GM18508 (cell line): ENCODE data around the gene RUNDC1.

ENCODE experiments used
- ATAC-seq: cut with Tn5 transposase; IDR thresholded peaks from one replicate; pipeline ENCODE4 v1.9.1; 2021; ENCODE audit warnings: moderate number of reproducible peaks; ENCODE audit not compliant: insufficient read depth, unreplicated experiment

Gene RUNDC1

DNA sequence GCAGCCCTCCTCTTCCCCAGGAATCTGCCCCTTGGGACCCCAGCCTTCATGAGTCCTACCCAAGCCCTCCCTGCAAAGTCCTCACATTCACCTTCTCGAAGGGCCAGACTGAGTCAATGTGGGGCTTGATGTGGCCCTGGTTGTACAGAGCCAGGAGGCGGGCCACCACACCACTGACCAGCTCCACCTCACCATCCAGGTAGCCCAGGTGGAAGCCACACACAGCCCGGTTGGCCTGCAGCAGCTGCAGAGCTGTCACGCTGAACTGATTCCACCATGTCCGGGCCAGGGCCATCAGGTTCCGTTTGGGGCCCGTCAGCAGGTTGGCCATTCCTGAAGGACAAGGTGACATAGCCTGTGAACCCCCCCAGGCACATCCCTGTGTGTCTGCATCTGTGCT, 35.9 kb downstream of the RUNDC1 start:
- no peak for ATAC-seq

GRCh38 chr17:43018008-43018853, 37.9 kb downstream of the RUNDC1 start:
- no peak for ATAC-seq

GRCh38 chr17:43018932-43019331, 38.6 kb downstream of the RUNDC1 start:
- no peak for ATAC-seq

DNA sequence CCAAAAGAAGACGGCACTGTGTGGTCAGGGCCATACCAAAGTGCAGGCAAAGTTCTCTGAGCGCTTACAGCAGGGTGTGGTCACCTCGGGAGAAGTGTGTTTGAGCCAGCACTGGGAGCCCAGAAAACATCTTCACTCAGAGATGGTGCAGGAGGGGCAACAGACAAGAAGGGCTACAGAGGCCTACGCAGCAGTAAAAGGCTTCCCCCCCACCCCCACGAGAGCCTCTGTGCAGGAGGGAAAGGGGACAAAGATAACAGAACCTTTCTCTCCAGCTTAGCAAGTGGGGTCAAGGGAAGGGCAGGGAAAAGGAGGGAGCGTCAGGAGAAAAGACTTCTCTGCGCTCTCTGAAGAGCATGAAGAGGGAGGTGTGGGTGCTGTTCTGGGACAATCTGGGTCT, 39.1 kb downstream of the RUNDC1 start:
- no peak for ATAC-seq

GRCh38 chr17:43020030-43020621, 39.8 kb downstream of the RUNDC1 start:
- ATAC-seq: no peak

DNA sequence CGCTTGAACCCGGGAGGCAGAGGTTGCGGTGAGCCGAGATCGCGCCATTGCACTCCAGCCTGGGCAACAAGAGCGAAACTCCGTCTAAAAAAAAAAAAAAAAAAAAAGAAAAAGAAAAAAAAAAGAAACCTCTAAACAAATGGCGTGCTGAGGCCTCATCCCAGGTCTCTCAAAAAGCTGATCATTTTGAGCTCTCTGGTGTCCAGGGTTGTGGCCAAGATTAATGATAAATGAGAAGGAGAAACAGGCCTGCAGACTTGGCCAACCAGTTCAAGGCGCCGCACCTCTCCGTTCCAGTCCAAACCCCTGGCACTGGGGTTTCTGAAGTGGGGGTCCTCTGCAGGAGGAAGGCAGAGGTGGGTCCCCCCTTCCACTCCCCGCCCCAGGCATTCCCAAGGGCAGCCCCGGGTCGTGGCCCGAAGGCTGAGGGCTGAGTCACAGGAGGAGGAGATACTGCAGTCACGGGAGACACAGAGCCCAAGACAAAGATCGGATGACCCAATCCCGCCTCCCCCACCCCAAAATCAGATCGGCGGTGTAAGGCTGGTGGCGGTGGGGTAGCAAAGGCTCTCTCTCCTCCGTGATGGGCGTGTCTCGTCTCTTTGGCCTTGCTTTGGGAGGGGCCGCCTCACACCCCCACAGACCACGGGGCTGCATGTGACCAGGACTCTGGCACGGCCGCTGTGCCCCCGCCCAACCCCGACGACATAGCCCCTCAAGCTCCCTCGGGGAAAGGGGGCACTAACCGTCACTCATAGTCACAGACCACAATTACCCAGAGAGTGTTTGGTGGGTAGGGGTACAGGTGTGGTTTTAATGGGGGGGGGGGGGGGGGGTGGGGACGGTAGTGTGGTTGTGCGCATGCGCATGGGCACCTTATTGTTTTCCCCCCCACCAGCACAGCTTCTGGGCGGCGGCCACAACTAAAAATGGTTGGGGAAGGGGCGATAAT, 40.7 kb downstream of the RUNDC1 start:
- no peak for ATAC-seq

GRCh38 chr17:43021741-43022512, 41.6 kb downstream of the RUNDC1 start, which contains the start of gene VAT1:
Gene VAT1 (minus strand): TSS chr17:43022385. CDS start chr17:43022322, 63 bp downstream.
- ATAC-seq: no peak

DNA sequence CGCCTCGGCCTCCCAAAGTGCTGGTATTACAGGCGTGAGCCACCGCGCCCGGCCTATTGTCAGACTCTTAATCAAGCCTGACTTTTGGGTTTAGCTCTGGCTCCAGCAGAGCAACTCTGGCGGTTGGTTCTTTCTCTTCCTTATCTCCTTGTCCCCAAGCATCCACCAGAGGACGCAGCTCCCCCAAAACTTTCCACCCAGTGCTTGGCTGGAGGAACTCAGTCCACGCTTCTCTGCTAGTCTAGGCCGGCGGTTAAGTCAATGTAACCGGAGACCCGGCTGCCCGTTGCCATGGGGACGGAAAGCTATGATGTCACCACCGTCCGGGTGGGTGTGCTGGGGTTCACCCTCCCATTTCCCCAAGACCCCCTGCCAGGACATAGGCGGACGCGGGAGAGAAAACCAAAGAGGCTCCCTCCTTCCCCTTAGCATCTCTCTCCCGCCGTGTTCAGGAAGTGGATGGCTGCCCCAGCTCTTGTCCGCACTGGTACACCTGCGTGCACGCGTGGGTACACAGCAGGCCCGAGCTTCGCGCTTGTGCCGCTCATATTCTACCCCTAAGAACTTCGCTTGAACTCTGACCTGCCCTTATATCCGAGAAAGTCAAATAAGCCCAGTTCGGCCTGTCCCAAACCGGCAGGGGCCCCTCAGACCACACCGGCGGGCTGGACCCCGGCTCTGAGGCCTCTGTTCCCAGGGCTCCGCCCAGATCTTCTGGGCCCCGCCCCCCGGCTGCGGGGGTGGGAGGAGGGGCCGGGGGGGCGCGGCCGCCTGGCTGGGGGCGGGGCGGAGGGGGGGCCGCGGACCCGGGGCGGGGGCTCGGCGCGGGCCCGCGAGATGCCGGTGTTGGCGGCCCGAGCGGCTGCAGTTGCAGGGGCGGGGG, 44.3 kb downstream of the RUNDC1 start, which contains the start of gene RND2:
TSS of gene RND2 (plus strand) at position 825 of the 883 bp plus-strand sequence. CDS start 117 bp downstream, outside the sequence.
- no peak for ATAC-seq

- no peak for ATAC-seq
Observed at GRCh38 chr17:43025290-43025657, 44.9 kb downstream of the RUNDC1 start.

- no peak for ATAC-seq
Observed at GRCh38 chr17:43025766-43026537, 45.6 kb downstream of the RUNDC1 start.

GRCh38 chr17:43026595-43026994, 46.2 kb downstream of the RUNDC1 start:
- no peak for ATAC-seq

DNA sequence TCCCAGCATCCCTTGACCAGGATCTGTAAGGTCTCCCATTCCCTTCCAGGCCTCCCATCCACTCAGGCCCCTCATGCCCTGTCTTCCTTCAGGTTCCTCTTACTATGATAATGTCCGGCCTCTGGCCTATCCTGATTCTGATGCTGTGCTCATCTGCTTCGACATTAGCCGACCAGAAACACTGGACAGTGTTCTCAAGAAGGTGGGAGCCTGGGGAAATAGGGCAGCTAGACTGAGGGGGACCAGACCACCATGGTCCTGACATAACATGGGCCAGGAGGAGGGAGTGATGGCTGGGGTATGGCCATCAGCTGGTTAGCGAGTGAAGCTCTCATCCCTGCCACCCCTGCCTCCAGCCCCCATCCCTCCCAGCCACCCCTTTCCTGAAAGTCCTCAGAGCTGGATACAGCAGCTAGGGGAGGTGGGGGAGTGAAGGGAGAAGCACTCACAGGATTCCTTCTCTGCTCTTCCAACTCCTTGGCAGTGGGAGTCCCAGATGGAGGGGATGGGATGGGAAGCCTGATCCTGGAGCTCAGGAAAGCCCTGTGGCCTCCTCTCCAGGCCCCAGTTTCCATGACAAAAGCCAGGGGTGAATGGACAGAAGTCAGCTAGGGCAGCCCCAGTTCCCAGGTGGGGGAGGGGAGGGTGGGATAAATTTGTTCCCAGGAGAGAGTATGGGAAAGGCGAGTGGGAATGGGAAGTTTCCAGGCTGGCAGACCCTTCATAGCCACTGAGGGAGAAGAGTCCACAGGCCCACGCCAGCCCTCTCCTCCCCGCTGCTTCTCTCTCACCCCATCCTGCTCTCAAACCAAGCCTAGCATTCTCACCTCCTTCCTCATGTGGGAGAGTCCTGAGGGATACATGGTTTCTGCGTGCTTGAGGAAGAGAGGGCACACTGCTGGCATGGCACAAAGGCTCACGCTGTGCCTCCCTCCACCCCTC, 47.0 kb downstream of the RUNDC1 start:
- no peak for ATAC-seq

GRCh38 chr17:43028221-43028861, 48.0 kb downstream of the RUNDC1 start:
- no peak for ATAC-seq

DNA sequence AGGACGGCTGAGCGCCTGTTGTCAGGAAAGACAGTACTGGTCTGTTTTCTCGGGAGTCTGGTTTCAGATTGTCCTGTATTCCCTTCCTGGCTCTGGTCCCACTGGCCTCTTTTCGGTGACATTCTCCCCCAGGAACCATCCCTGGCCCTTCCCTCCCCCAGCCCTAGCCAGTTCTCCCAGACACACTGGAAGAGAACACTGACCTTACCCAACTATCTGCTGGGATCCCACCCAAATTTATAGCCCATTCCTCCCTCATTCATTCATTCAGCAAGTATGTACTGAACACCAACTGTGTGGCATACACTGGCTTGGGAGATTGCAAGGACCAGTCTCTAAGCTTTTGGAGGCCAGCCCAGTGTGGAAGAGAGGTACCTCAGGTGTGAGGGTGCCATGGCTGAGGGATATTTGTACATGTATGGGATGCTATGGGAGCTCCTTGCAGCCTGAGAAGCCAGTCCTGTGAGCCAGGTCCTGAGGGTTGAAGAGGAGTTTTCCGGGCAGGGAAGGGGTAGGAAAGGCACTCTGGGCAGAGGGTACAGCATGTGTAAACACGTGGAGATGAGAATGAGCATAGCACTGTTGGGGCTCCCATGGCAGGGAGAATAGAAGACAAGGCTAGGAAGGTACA, 49.9 kb downstream of the RUNDC1 start:
- ATAC-seq: no peak

- ATAC-seq: no peak
Observed at GRCh38 chr17:43031666-43032065, 51.3 kb downstream of the RUNDC1 start.
